ENCODE measurements around the gene GSN. TPM values are rescaled to one million over a fixed set of nuclear protein-coding genes. Genes with fewer than 3 reads are reported as not detected.
A peak's percentile ranks its signal among the peaks of the same experiment; 100 is the strongest.

Gene GSN
- total RNA-seq, 1 experiment from 2014 or later = 28.4 TPM

DNA sequence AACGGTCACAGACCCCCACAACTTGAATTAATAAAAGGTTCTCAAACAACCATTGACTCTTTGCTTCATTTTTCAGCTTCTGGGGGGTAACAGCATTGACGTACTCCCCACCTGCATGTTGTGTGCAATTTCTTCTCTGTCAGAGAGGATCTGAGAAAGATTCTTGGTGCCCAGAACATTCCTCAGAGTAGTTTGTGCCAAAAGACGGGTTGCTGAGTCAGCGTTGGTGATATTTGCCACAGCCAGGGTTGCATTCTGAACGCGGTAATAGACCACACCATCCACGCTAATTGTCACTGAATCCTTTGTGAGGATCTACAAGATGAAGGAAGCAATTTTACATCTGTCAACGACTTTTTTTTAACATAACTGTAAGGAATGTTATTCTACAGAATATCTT is 81.0 kb downstream of the GSN start:
- peaks cover 60% of the 10 kb centered on the region for H3K4me1 ChIP-seq (ENCODE audit: insufficient read depth, low read length, poor library complexity, severe bottlenecking)
- H3K4me3 ChIP-seq (ENCODE audit: low read depth, low read length, poor library complexity, severe bottlenecking) = no peak overlapping the region
- BruUV-seq (replicated peaks) = no TSS peak
- H3K9me3 ChIP-seq (ENCODE audit: low read depth, low read length, poor library complexity, severe bottlenecking) = no peaks in the 10 kb centered on the region
- peaks cover 39% of the 10 kb centered on the region for H3K36me3 ChIP-seq (ENCODE audit: insufficient read depth, low read length, poor library complexity, severe bottlenecking)
- TF ChIP-seq EZH2 (IDR thresholded peaks at IDR 0.05; ENCODE audit: borderline replicate concordance, low read depth, low read length, poor library complexity, severe bottlenecking) = no peak
- TF ChIP-seq CTCF (conservative IDR thresholded peaks at IDR 0.05; ENCODE audit: low read depth, low read length) = no peak
- no peak for DNase-seq (ENCODE audit: low spot score)
- peak overlapping the region; percentile 15 for H3K27ac ChIP-seq (ENCODE audit: low read depth, low read length, poor library complexity, severe bottlenecking)
- ChIA-PET CTCF (no interaction called here), POLR2A (ENCODE audit: low non-redundant PET) (no interaction called here)
- H3K27me3 ChIP-seq (replicated peaks; ENCODE audit: insufficient read depth, low read depth, low read length, poor library complexity) = no peaks in the 10 kb centered on the region
- intact Hi-C loops (cut with micrococcal nuclease; ENCODE audit: unreplicated experiment) = no loop called here

GRCh38 chr9:121350036-121350435 is 82.1 kb downstream of the GSN start:
- Histone ChIP-seq H3K27me3 (replicated peaks; ENCODE audit: insufficient read depth, low read depth, low read length, poor library complexity) (no peaks in the 10 kb centered on the region), H3K27ac (ENCODE audit: low read depth, low read length, poor library complexity, severe bottlenecking) (peak overlapping the region; percentile 84), H3K4me3 (ENCODE audit: low read depth, low read length, poor library complexity, severe bottlenecking) (no peak overlapping the region), H3K4me1 (ENCODE audit: insufficient read depth, low read length, poor library complexity, severe bottlenecking) (peaks cover 50% of the 10 kb centered on the region), H3K9me3 (ENCODE audit: low read depth, low read length, poor library complexity, severe bottlenecking) (no peaks in the 10 kb centered on the region), H3K36me3 (ENCODE audit: insufficient read depth, low read length, poor library complexity, severe bottlenecking) (peaks cover 45% of the 10 kb centered on the region)
- no peak for DNase-seq (ENCODE audit: low spot score)
- POLR2A ChIA-PET (ENCODE audit: low non-redundant PET) = no interaction called here
- CTCF ChIA-PET = no interaction called here
- no TSS peak for BruUV-seq (replicated peaks)
- intact Hi-C loops (cut with micrococcal nuclease; ENCODE audit: unreplicated experiment) = no loop called here
- TF ChIP-seq EZH2 (IDR thresholded peaks at IDR 0.05; ENCODE audit: borderline replicate concordance, low read depth, low read length, poor library complexity, severe bottlenecking) (no peak), CTCF (conservative IDR thresholded peaks at IDR 0.05; ENCODE audit: low read depth, low read length) (no peak)

DNA sequence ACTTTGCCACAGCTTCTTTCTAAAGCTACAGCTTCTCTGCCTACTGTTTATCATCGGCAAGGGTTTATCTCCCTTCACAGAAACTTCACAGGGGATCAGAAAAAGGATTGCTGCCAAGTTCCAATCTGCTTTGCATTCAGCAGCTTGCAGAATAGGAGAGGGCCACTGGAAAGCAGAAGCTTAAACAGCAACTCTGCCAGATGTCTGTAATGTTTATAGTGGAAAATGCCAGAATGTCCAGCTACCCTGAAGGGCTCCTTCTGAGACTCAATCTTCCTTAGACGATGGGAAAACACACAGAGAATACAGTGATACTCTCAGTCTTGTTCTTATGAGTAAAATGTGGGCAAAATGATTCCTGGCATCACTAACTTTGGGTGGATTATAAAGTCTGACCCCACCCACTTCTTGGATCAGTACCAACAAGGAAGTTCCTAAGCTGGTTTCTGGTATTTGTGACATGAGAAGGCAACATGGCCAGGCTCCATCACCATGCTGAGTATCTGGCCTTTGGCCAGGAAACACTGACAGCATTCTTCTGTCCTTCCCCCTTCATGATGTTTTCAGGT is 83.1 kb downstream of the GSN start:
- POLR2A ChIA-PET (ENCODE audit: low non-redundant PET) = interaction anchor here (0.6 kb wide), 2 partner anchors 15 to 639 kb away, joined by 4 to 5 read pairs; no protein-coding TSS in a partner anchor
- peak overlapping the region; percentile 84 for H3K27ac ChIP-seq (ENCODE audit: low read depth, low read length, poor library complexity, severe bottlenecking)

More for the DNA sequence above, 83.1 kb downstream of the GSN start:
- TF ChIP-seq CTCF (conservative IDR thresholded peaks at IDR 0.05; ENCODE audit: low read depth, low read length) (no peak), EZH2 (IDR thresholded peaks at IDR 0.05; ENCODE audit: borderline replicate concordance, low read depth, low read length, poor library complexity, severe bottlenecking) (no peak)
- Histone ChIP-seq H3K4me1 (ENCODE audit: insufficient read depth, low read length, poor library complexity, severe bottlenecking) (peaks cover 41% of the 10 kb centered on the region), H3K36me3 (ENCODE audit: insufficient read depth, low read length, poor library complexity, severe bottlenecking) (peaks cover 46% of the 10 kb centered on the region), H3K4me3 (ENCODE audit: low read depth, low read length, poor library complexity, severe bottlenecking) (peak overlapping the region; percentile 23), H3K27me3 (replicated peaks; ENCODE audit: insufficient read depth, low read depth, low read length, poor library complexity) (no peaks in the 10 kb centered on the region), H3K9me3 (ENCODE audit: low read depth, low read length, poor library complexity, severe bottlenecking) (no peaks in the 10 kb centered on the region)
- DNase-seq (ENCODE audit: low spot score) = peak; percentile 97
- CTCF ChIA-PET = no interaction called here
- intact Hi-C loops (cut with micrococcal nuclease; ENCODE audit: unreplicated experiment) = no loop called here
- BruUV-seq (replicated peaks) = no TSS peak

Data from A673 (cell line).